Neural progenitor cell (in vitro differentiated cells): Measurements from ENCODE around the gene DLX6.

Experiments
- CTCF ChIP-seq: fragments of 200-600 bp; sonication (generic); IDR thresholded peaks from 2 replicates; pipeline ENCODE4 v1.5.1; 2017; ENCODE audit warnings: antibody characterized with exemption, mild to moderate bottlenecking
- EZH2 ChIP-seq: fragments of 200-600 bp; sonication (generic); IDR thresholded peaks from 2 replicates; pipeline ENCODE4 v1.6.1; 2017; ENCODE audit warnings: antibody characterized with exemption, mild to moderate bottlenecking, moderate library complexity
- EZH2phosphoT487 ChIP-seq: fragments of 200-600 bp; sonication (generic); IDR thresholded peaks from 2 replicates; pipeline ENCODE4 v1.6.1; 2017; ENCODE audit warnings: antibody characterized with exemption

GRCh38 chr7:97022491-97023306 is 17.3 kb downstream of the DLX6 start:
- no peak for TF ChIP-seq CTCF
- peak; percentile 92 for TF ChIP-seq EZH2
- TF ChIP-seq EZH2phosphoT487 = peak; percentile 71
